GM12891 (cell line): ENCODE results near the gene NKX3-2. TPM values are rescaled to one million over a fixed set of nuclear protein-coding genes. Genes with fewer than 3 reads are reported as not detected.
A peak's percentile ranks its signal among the peaks of the same experiment; 100 is the strongest.
"Not testable (repeated sequence)": the region's sequence is repeated elsewhere in the genome, so short reads cannot be mapped to it uniquely, and the experiment has no call there.

Source experiments
- DNase-seq: peaks from one replicate; pipeline ENCODE4 v3.0.0; 2011; ENCODE audit warnings: low spot score; ENCODE audit not compliant: insufficient read length
- FAIRE-seq: peaks from 2 replicates; lab custom pipeline; 2011; peaks lifted over from hg19 to GRCh38; lab: Jason Lieb, UNC
- PAX5 ChIP-seq: IDR thresholded peaks from 2 replicates; pipeline ENCODE4 v1.6.1; 2011; ENCODE audit warnings: low read length, moderate library complexity, mild to moderate bottlenecking; ENCODE audit not compliant: insufficient read depth, severe bottlenecking
- POLR2A ChIP-seq: IDR thresholded peaks from 2 replicates; pipeline ENCODE4 v1.6.1; 2011; ENCODE audit warnings: low read depth, low read length, control low read depth
- POLR2AphosphoS5 ChIP-seq: IDR thresholded peaks from 2 replicates; pipeline ENCODE4 v1.6.1; 2011; ENCODE audit warnings: low read depth, low read length, control low read depth
- POU2F2 ChIP-seq: IDR thresholded peaks from 2 replicates; pipeline ENCODE4 v1.6.1; 2011; ENCODE audit warnings: low read depth, mild to moderate bottlenecking, control low read depth, low read length, moderate library complexity
- SPI1 ChIP-seq: IDR thresholded peaks from 2 replicates; pipeline ENCODE4 v1.6.1; 2011; ENCODE audit warnings: low read depth, low read length, control low read depth
- TAF1 ChIP-seq: IDR thresholded peaks from 2 replicates; pipeline ENCODE4 v1.6.1; 2011; ENCODE audit warnings: low read depth, low read length, control low read depth
- polyA plus RNA-seq: library from polyadenylated mRNA; unstranded; fragments of >200 nt; gene quantifications from one replicate; pipeline ENCODE4 v1.2.1, GENCODE V29; 2012; ENCODE audit warnings: low read depth, missing spikeins, inconsistent platforms; ENCODE audit not compliant: missing spikeins

Gene NKX3-2
- not detected for polyA plus RNA-seq

DNA sequence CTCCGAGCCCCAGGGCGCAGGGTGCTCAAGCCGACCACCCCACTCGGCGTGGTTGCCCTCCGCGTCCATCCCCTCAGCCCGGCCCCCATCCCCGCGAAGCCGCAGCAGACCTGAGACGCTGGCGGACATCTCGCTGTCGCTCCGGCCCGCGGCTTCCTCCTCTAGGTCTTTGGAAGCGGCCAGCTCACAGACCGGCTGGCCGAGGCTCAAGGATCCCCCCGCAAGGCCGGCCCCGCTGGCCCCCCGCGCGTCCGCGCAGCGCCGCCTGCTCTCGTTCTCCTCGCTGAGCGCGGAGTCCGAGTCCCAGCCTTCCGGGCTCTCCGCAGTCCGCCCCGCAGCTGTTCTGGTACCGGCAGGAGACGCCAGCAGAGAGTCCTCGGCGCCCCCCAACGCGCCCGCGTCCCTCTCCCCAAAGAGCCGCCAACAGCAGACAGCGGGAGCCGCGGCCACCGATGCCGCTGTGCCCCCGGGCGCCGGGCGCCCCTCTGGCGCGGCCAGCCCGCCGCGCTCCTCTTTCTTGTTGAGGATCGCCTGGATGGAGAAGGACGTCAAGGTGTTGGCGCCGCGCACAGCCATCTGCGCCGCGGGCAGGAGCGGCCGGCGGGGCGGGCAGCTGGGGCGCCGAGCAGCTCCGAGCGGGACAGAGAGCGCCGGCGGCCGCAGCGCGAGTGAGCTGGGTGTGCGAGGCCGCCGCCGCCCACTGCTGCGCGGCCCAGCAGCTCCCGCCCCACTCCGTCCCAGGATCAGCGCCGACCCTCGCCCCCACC lies at the start of gene NKX3-2:
Gene NKX3-2, minus strand, starts transcription at position 670 of the 767 bp plus-strand sequence. Its CDS starts 94 bp downstream, at position 576.
- FAIRE-seq: no peak
- DNase-seq: no peak
- no peak for TF ChIP-seq POLR2AphosphoS5
- no peak for TF ChIP-seq POU2F2
- no peak for TF ChIP-seq SPI1

DNA sequence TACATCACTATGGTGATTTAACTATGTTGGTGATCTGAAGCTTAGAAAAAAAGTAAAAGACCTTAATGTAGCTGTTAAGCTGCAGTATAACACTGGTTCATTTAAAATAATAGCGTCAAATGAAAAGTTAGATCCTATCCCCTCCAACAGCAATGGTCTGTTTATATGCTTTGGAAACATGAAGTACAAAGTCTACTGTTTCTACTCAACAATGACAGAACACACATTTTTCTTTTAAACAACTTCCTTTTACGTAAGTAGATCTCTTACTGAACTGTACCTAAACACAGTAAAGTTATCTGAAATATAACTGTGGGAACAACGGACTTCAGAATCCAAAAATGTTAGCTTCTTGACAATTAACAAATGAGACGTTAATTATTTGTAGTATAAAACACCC lies 47.9 kb upstream of the NKX3-2 start:
- DNase-seq: no peak
- FAIRE-seq: no peak
- TF ChIP-seq POLR2AphosphoS5 (no peak), POLR2A (no peak), TAF1 (no peak), POU2F2 (no peak)

DNA sequence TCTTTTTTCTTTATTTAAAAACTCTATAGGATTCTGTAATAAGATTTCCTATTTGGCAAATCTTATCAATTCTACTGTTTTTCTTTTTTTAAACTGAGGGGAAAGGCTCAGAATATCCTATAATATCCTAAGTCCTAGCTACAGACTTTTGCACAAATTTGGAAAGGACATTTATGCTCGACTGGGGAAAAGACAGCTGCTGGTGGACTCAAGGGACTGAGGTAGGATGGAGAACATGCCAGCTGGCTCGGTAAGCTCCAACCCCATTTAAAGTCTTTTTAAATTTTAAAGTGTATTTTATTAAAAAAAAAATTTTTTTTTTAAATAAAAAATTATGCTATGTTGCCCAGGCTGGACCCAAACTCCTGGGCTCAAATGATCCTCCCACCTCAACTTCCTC lies 46.5 kb upstream of the NKX3-2 start:
- DNase-seq: no peak
- no peak for TF ChIP-seq POLR2AphosphoS5
- no peak for TF ChIP-seq TAF1
- no peak for TF ChIP-seq POU2F2
- TF ChIP-seq PAX5: no peak
- no peak for TF ChIP-seq SPI1
- TF ChIP-seq POLR2A: no peak
- FAIRE-seq: no peak

DNA sequence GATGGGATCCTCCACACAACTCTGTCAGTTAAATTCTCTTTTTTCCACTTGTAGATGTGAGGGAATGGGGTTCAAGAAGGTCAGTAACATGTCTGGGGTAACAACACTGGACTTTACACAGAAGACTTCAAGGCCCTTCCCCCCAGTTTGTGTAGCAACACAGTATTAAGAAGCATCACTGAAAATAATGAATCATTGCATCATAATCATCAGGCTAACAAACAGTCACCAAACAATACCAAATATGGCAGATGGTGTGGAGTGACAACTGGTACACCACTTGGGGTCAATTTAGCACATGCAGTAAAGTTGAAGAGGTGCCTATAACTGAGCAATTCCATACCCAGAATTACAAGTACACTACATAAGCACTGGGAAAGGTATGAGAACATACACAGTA lies 44.6 kb upstream of the NKX3-2 start:
- TF ChIP-seq TAF1 (no peak), POLR2A (no peak), SPI1 (no peak), POU2F2 (no peak), PAX5 (no peak), POLR2AphosphoS5 (no peak)
- FAIRE-seq (no peak), DNase-seq (no peak)

DNA sequence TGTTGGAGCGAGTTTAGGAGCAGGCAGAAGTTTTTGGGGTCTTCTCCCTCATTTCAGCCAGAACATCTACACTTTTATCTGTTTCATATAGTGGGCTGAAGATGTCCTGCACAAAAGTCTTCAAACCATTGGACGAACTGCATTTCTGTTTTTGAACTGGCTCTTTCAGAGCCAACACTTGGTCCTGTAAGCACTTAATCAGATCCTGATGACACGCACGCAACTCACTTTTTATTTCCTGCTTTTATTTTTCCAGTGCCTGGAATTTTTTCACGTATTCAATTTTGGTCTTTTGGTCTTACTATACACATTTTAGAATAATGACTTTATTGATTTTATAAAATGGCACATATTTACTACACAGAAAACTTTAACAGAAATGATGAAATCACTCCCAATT lies 40.2 kb upstream of the NKX3-2 start:
- FAIRE-seq (no peak), DNase-seq (no peak)

GRCh38 chr4:13580036-13580435 lies 35.7 kb upstream of the NKX3-2 start:
- FAIRE-seq (no peak), DNase-seq (no peak)
- no peak for TF ChIP-seq PAX5

More for the DNA sequence above, 40.2 kb upstream of the NKX3-2 start:
- TF ChIP-seq SPI1: no peak
- TF ChIP-seq POU2F2: no peak
- TF ChIP-seq TAF1: no peak
- TF ChIP-seq PAX5: no peak

DNA sequence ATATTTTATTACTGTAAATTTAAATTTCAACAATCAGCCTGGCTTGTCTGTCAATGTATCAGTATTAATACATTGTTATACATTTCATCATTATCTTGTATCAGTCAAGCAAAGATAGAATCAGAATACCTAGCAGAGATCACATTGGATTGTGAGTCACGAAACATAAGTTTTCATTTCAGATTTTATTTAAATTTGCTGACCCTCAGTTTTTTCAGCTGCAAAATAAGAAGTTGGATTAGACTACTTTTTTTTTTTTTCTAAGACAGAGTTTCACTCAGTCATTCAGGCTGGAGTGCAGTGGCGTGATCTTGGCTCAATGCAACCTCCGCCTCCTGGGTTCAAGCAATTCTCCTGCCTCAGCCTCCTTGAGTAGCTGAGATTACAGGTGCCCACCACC lies 33.4 kb upstream of the NKX3-2 start:
- TF ChIP-seq POLR2AphosphoS5: no peak
- no peak for TF ChIP-seq TAF1
- no peak for TF ChIP-seq POLR2A
- no peak for TF ChIP-seq SPI1
- no peak for TF ChIP-seq POU2F2
- no peak for TF ChIP-seq PAX5
- FAIRE-seq: no peak
- no peak for DNase-seq

DNA sequence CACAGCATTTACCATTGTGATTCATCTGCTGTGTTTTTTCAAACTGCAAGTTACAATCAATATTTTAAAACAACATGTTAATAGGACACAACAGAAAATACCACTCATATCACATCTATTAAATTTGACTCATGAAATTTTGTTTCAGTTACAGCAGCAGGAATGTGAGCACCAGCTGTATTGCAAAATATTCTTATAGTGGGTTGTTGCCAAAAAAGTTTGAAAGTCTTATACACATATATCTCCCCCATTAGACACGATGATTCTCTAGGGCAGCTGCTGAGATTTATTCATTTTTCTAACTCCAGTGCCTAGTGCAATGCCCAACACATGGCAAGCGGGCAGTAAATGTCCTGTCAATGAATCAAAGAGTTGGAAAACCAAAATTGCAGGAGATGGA lies 26.6 kb upstream of the NKX3-2 start:
- DNase-seq (no peak), FAIRE-seq (no peak)
- TF ChIP-seq POU2F2 (no peak), POLR2A (no peak), POLR2AphosphoS5 (no peak), SPI1 (no peak), PAX5 (no peak)

DNA sequence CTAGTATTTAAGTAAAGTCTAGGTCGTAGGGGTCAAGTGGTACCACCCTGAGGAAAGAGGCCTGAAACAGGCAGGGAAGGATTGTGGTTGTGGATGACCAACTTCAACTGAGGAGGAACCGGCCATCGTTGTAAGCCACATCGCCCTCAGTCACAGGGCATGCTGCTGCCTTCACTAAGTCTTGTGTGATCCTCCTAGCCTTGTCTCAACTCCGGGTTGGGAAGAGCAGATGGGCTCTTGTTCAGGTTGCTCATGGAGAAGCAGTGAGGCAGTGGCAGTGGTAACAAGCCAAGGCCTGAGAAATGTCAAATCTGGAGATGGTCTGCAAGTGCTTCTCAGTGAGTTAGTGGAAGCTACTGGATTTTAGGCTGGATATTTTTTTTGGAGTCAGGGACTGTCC lies 22.8 kb upstream of the NKX3-2 start:
- no peak for DNase-seq
- FAIRE-seq: no peak
- no peak for TF ChIP-seq PAX5
- TF ChIP-seq SPI1: no peak
- peak; percentile 46; the same call in 1 of the 2 replicates for TF ChIP-seq POLR2A

- no peak for TF ChIP-seq SPI1
- no peak for TF ChIP-seq POLR2AphosphoS5
- no peak for DNase-seq
- no peak for FAIRE-seq
These were observed 18.6 kb upstream of the NKX3-2 start for GRCh38 chr4:13562876-13563275.

GRCh38 chr4:13561673-13562072 lies 17.4 kb upstream of the NKX3-2 start:
- DNase-seq (no peak), FAIRE-seq (no peak)
- TF ChIP-seq POLR2AphosphoS5: no peak

DNA sequence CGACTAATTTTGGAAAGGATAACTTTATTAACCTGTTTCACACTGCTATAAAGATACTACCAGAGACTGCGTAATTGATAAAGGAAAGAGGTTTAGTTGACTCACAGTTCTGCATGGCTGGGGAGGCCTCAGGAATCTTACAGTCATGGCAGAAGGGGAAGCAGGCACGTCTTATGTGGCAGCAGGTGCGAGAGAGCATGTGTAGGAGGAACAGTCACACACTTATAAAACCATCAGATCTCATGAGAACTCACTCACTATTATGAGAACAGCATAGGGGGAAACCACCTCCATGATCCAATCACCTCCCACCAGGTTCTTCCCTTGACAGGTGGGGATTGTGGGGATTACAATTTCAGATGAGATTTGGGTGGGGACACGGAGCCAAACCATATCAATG lies 15.8 kb upstream of the NKX3-2 start:
- not testable (repeated sequence) for DNase-seq, FAIRE-seq
